SK-N-SH (cell line): ENCODE data around the gene BTF3.

ENCODE experiments used
- CTCF ChIP-seq: fragments of 200-600 bp; sonication (generic); IDR thresholded peaks from 2 replicates; pipeline ENCODE4 v1.6.1; 2017; ENCODE audit warnings: antibody characterized with exemption, mild to moderate bottlenecking, moderate library complexity
- GABPA ChIP-seq: IDR thresholded peaks from 2 replicates; pipeline ENCODE4 v1.4.0; 2012; ENCODE audit warnings: low read depth, mild to moderate bottlenecking
- MXI1 ChIP-seq: IDR thresholded peaks from 2 replicates; pipeline ENCODE4 v1.6.1; 2012; ENCODE audit warnings: mild to moderate bottlenecking, low read depth, low read length, improper control_type of control experiment
- SIN3A ChIP-seq: IDR thresholded peaks from 2 replicates; pipeline ENCODE4 v1.6.1; 2012; ENCODE audit warnings: low read depth, mild to moderate bottlenecking, low read length, moderate library complexity, borderline replicate concordance
- TF ChIP-seq, protein P1 (sequence below): fragments of 150-350 bp; IDR thresholded peaks from 2 replicates; pipeline ENCODE4 v1.6.1; 2017; ENCODE audit warnings: antibody characterized with exemption, low read length, low read depth, borderline replicate concordance

DNA sequence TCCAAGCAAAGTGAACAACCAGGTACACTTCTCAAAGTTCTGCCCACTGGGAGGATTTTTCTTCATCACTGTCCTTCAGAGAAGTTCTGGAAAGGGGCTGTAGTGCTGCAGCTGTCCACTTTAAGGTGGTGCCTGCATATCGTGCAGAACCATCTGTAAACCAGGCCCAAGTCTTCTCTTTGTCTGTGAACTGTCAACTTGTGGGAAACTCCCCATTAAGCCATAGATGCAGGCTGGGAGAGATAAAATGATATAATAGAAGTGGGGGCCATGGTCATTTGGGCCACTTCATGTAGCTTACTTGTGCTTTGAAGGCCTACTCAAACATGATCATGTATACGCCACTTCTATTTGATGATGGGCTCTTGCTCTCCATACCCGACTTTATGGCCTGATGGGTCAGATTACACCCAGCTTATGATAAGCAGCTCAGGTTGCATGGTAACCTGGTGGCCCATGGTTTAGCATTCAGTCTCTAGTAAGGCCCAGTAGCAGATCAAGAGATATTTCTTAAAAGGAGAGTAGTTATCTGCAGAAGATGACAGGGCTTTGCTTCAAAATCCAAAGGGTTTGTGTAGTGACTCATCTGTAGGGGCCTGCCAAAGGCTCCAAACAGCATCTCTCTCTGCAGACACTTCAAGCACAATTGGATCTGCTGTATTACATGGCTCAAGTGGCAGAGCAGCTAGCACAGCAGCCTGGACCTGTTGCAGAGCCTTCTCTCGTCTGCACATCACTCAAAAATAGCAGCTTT is 15.7 kb upstream of the BTF3 start:
- TF ChIP-seq MXI1: no peak
- no peak for TF ChIP-seq GABPA
- no peak for TF ChIP-seq CTCF
- TF ChIP-seq, protein P1, sequence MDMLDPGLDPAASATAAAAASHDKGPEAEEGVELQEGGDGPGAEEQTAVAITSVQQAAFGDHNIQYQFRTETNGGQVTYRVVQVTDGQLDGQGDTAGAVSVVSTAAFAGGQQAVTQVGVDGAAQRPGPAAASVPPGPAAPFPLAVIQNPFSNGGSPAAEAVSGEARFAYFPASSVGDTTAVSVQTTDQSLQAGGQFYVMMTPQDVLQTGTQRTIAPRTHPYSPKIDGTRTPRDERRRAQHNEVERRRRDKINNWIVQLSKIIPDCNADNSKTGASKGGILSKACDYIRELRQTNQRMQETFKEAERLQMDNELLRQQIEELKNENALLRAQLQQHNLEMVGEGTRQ: no peak
- no peak for TF ChIP-seq SIN3A
